Natural killer cell (primary cell): ENCODE results near the gene SMAD4. TPM values are rescaled to one million over a fixed set of nuclear protein-coding genes. Genes with fewer than 3 reads are reported as not detected.

Experiments
- ATAC-seq, 3 donors: fragments of 150-1000 bp in 2 of 3; fragments of 200-7000 bp in 1 of 3; cut with Tn5 transposase; 1 replicate in 1 of 3; 2 replicates in 2 of 3; pipeline ENCODE4 v1.10.0; 2021; ENCODE audit warnings: mild to moderate bottlenecking in 2 of 3, moderate library complexity in 2 of 3
- DNase-seq, 2 donors: peaks; one replicate each; pipeline versions ENCODE4 v3.0.0 to v3.0.0-alpha.2; 2013 to 2021; ENCODE audit warnings: mixed read lengths in 1 of 2
- H3K27ac ChIP-seq: one replicate; pipeline ENCODE4 v1.5.1; 2013; ENCODE audit warnings: mild to moderate bottlenecking, low read length
- H3K27me3 ChIP-seq: one replicate; pipeline ENCODE4 v1.6.1; 2013; ENCODE audit warnings: low read length; ENCODE audit not compliant: control insufficient read depth, insufficient read depth
- H3K36me3 ChIP-seq: one replicate; pipeline ENCODE4 v1.6.1; 2013; ENCODE audit warnings: low read length; ENCODE audit not compliant: control insufficient read depth, insufficient read depth
- H3K4me1 ChIP-seq: one replicate; pipeline ENCODE4 v1.6.1; 2013; ENCODE audit warnings: low read length; ENCODE audit not compliant: control insufficient read depth, insufficient read depth
- H3K4me3 ChIP-seq: one replicate; pipeline ENCODE4 v1.5.1; 2013; ENCODE audit warnings: low read length
- H3K9me3 ChIP-seq: one replicate; pipeline ENCODE4 v1.6.1; 2013; ENCODE audit warnings: low read length; ENCODE audit not compliant: control insufficient read depth, insufficient read depth
- H3K27ac Mint-ChIP-seq, 2 donors: one replicate each; pipeline ENCODE4 v1.8.0; 2022; ENCODE audit warnings: mild to moderate bottlenecking in 2 of 2, mixed read lengths in 2 of 2, moderate library complexity in 1 of 2
- H3K27me3 Mint-ChIP-seq, 2 donors: one replicate each; pipeline ENCODE4 v1.8.0; 2022; ENCODE audit warnings: low read depth in 2 of 2, mixed read lengths in 2 of 2
- H3K36me3 Mint-ChIP-seq: one replicate; pipeline ENCODE4 v1.8.0; 2022; ENCODE audit warnings: mixed read lengths
- H3K4me1 Mint-ChIP-seq, 2 donors: one replicate each; pipeline ENCODE4 v1.8.0; 2022; ENCODE audit warnings: mixed read lengths in 2 of 2
- H3K4me3 Mint-ChIP-seq: one replicate; pipeline ENCODE4 v1.8.0; 2022; ENCODE audit warnings: mild to moderate bottlenecking, moderate library complexity, mixed read lengths
- H3K9me3 Mint-ChIP-seq, 2 donors: one replicate each; pipeline ENCODE4 v1.8.0; 2022; ENCODE audit warnings: mixed read lengths in 2 of 2
- WGBS: methylation state at CpG from one replicate; pipeline ENCODE4 v1.1.7; 2013; ENCODE audit warnings: missing lambda C conversion rate; ENCODE audit not compliant: insufficient coverage; 5-methylcytosine and 5-hydroxymethylcytosine counted together
- intact Hi-C: fragments of 100-400 bp; cut with micrococcal nuclease; formaldehyde crosslinking; loops from one replicate; pipeline ENCODE4 v1.14.2; 2022
- total RNA-seq, 4 donors: library from RNA; stranded (reverse); fragments of 120-200 nt in 1 of 4; gene quantifications; one replicate each; pipeline versions ENCODE4 v1.2.3 to v1.2.4, GENCODE V29; 2013 to 2022
- TF ChIP-seq, protein P1 (sequence below): fragments of 200-600 bp; IDR thresholded peaks from one replicate; pipeline ENCODE4 v1.8.0; 2022; ENCODE audit warnings: antibody characterized with exemption

Gene SMAD4
- total RNA-seq, 3 donors from 2014 or later (not counting 1 experiment from before 2014, with no cell fraction given) = 63.4 to 92.7 (median 73.8) TPM

DNA sequence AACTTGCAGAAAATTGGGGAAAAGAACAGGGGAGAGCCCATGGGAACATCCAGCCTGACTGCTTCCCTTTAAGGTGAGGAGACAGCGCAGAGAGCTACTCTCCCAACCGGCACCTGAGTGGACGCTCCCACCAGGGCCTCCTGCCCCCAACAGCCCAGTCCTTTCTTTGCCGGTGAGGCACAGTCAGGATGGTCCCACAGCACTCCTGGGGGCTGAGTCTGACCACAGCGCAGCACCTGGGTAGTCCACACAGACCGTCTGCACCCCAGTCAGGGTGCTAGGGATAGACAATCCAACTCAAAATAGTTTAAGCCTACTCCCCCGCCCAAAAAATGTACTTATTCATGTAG lies 93.0 kb downstream of the SMAD4 start:
- ATAC-seq (no peak), DNase-seq (no peak)
- no peaks in the 10 kb centered on the region for H3K36me3 ChIP-seq
- H3K4me1 ChIP-seq = no peaks in the 10 kb centered on the region
- intact Hi-C loops = no loop called here
- Mint-ChIP-seq H3K36me3 (no peaks in the 10 kb centered on the region), H3K4me1 (peaks cover 0 to 12% of the 10 kb centered on the region in 2 donors), H3K9me3 (no peaks in the 10 kb centered on the region), H3K4me3 (no peak overlapping the region), H3K27me3 (no peaks in the 10 kb centered on the region), H3K27ac (no peak overlapping the region)
- H3K27me3 ChIP-seq = no peaks in the 10 kb centered on the region
- peaks cover 4% of the 10 kb centered on the region for H3K9me3 ChIP-seq
- H3K27ac ChIP-seq = no peak overlapping the region
- no peak overlapping the region for H3K4me3 ChIP-seq
- WGBS = 95% methylated on average over 7 of the region's 7 CpGs
- TF ChIP-seq, protein P1, sequence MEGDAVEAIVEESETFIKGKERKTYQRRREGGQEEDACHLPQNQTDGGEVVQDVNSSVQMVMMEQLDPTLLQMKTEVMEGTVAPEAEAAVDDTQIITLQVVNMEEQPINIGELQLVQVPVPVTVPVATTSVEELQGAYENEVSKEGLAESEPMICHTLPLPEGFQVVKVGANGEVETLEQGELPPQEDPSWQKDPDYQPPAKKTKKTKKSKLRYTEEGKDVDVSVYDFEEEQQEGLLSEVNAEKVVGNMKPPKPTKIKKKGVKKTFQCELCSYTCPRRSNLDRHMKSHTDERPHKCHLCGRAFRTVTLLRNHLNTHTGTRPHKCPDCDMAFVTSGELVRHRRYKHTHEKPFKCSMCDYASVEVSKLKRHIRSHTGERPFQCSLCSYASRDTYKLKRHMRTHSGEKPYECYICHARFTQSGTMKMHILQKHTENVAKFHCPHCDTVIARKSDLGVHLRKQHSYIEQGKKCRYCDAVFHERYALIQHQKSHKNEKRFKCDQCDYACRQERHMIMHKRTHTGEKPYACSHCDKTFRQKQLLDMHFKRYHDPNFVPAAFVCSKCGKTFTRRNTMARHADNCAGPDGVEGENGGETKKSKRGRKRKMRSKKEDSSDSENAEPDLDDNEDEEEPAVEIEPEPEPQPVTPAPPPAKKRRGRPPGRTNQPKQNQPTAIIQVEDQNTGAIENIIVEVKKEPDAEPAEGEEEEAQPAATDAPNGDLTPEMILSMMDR = no peak

DNA sequence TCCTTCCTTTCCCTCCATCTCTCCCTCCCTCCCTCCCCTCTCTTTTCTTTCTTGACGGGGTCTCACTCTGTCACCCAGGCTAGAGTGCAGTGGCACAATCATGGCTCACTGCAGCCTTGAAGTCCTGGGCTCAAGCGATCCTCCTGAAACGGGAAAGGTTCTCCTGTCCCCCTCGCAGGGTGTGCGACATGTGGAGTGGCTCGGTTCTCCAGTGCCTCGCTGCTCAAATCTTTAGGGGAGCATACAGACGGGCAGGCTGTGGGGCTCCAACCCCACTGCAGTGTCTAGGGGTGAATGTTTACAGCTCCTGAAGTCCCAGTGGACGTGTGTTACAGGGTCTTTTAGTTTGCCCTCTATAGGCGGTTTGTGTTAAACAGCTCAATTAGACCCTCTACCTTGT lies 93.5 kb downstream of the SMAD4 start:
- 89% methylated on average over 10 of the region's 10 CpGs for WGBS
- no peak for DNase-seq
- Mint-ChIP-seq H3K27me3 (no peaks in the 10 kb centered on the region), H3K4me1 (peaks cover 0 to 12% of the 10 kb centered on the region in 2 donors), H3K9me3 (no peaks in the 10 kb centered on the region), H3K4me3 (no peak overlapping the region), H3K27ac (no peak overlapping the region), H3K36me3 (no peaks in the 10 kb centered on the region)
- Histone ChIP-seq H3K4me1 (no peaks in the 10 kb centered on the region), H3K27ac (no peak overlapping the region), H3K27me3 (no peaks in the 10 kb centered on the region), H3K9me3 (peaks cover 4% of the 10 kb centered on the region), H3K36me3 (no peaks in the 10 kb centered on the region), H3K4me3 (no peak overlapping the region)
- ATAC-seq = no peak
- TF ChIP-seq, protein P1 = no peak
- intact Hi-C loops = no loop called here

DNA sequence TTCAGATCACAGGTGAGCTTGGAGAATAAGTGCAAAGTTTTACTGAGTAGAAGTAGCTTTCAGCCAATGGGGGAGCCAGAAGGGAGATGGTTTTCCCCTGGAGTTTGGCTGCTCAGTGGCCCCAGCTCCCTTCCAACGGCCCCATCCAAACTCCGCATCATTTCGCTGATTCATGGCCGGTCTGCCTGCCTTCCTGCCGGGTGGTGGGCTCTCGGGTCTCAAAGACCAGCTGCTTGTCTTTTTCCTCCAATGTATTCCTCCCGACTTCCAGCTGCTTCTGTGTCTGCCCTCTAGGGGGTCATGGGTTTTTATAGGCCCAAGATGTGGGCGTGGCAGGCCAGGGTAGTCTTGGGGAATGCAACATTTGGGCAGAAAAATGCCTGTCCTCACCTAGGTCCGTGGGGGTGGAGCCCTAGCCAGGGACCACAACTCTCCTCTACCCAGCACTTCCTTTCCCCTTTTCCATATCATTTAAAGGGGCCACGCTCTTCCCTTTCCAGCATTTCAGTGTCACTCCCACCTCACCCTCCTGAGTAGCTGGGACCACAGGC lies 94.0 kb downstream of the SMAD4 start:
- Histone ChIP-seq H3K4me1 (no peaks in the 10 kb centered on the region), H3K4me3 (no peak overlapping the region), H3K27ac (no peak overlapping the region), H3K9me3 (peaks cover 4% of the 10 kb centered on the region), H3K27me3 (no peaks in the 10 kb centered on the region), H3K36me3 (no peaks in the 10 kb centered on the region)
- 79% methylated on average over 10 of the region's 10 CpGs for WGBS
- H3K4me3 Mint-ChIP-seq = no peak overlapping the region
- H3K36me3 Mint-ChIP-seq = no peaks in the 10 kb centered on the region
- DNase-seq = no peak
- no peak overlapping the region for H3K27ac Mint-ChIP-seq
- TF ChIP-seq, protein P1 = no peak
- H3K27me3 Mint-ChIP-seq = no peaks in the 10 kb centered on the region
- H3K4me1 Mint-ChIP-seq = peaks cover 0 to 12% of the 10 kb centered on the region in 2 donors
- no peaks in the 10 kb centered on the region for H3K9me3 Mint-ChIP-seq
- ATAC-seq = no peak
- intact Hi-C loops = no loop called here

DNA sequence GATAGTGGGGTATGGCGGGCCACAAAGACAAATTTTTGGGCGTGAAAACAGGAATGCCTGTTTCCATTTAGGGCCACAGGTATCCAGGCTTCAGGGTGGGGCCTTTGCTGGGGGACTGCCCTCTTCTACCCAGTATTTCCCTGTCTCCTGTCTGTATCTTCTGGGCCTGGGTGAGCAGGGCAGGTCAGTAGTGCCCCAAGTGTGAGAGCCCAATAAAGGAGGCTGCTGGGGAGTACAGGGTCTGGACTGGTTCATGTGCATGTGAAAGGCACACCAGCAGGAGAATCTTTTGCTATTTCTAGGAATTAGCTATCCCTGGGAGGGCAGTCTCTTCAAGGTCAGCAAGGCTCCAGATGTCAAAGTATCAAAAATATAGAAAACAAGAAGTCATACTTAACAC lies 96.0 kb downstream of the SMAD4 start:
- no peak overlapping the region for H3K4me3 Mint-ChIP-seq

More for the DNA sequence above, 96.0 kb downstream of the SMAD4 start:
- Mint-ChIP-seq H3K27ac (no peak overlapping the region), H3K27me3 (no peaks in the 10 kb centered on the region), H3K4me1 (peaks cover 0 to 12% of the 10 kb centered on the region in 2 donors), H3K36me3 (no peaks in the 10 kb centered on the region), H3K9me3 (no peaks in the 10 kb centered on the region)
- no peaks in the 10 kb centered on the region for H3K9me3 ChIP-seq
- intact Hi-C loops = no loop called here
- no peak for ATAC-seq
- TF ChIP-seq, protein P1 = no peak
- no peaks in the 10 kb centered on the region for H3K36me3 ChIP-seq
- H3K27ac ChIP-seq = no peak overlapping the region
- H3K4me3 ChIP-seq = no peak overlapping the region
- no peaks in the 10 kb centered on the region for H3K4me1 ChIP-seq
- no peaks in the 10 kb centered on the region for H3K27me3 ChIP-seq
- WGBS = 92% methylated on average over 2 of the region's 2 CpGs
- no peak for DNase-seq
